22Rv1 (cell line): ENCODE measurements around the gene IL12A.

ENCODE experiments used
- H3K27ac ChIP-seq: fragments of 450-650 bp; 2 replicates; pipeline ENCODE4 v1.5.1; 2017
- CTCF ChIP-seq: fragments of 450-650 bp; IDR thresholded peaks from 2 replicates; pipeline ENCODE4 v1.5.1; 2017; ENCODE audit warnings: mild to moderate bottlenecking
- ZFX ChIP-seq: fragments of 450-650 bp; IDR thresholded peaks from 2 replicates; pipeline ENCODE4 v1.6.1; 2017; ENCODE audit warnings: antibody characterized with exemption, borderline replicate concordance

The IL12A gene

GRCh38 chr3:160035757-160036156, 47.1 kb downstream of the IL12A start:
- no peak overlapping the region for H3K27ac ChIP-seq
- TF ChIP-seq CTCF (no peak), ZFX (no peak)

- TF ChIP-seq CTCF (no peak), ZFX (no peak)
Observed at GRCh38 chr3:160038862-160039562, 50.4 kb downstream of the IL12A start.

GRCh38 chr3:160040181-160040580, 51.5 kb downstream of the IL12A start:
- TF ChIP-seq CTCF, result no peak
- TF ChIP-seq ZFX, result no peak
- H3K27ac ChIP-seq, result no peak overlapping the region

More at GRCh38 chr3:160038862-160039562, 50.4 kb downstream of the IL12A start:
- H3K27ac ChIP-seq, result no peak overlapping the region

GRCh38 chr3:160041465-160041864, 52.8 kb downstream of the IL12A start:
- TF ChIP-seq ZFX (no peak), CTCF (no peak)
- H3K27ac ChIP-seq, result no peak overlapping the region

- no peak overlapping the region for H3K27ac ChIP-seq
- TF ChIP-seq ZFX (no peak), CTCF (no peak)
Observed at GRCh38 chr3:160044121-160044520, 55.5 kb downstream of the IL12A start.
